HepG2 (cell line): ENCODE measurements around the gene SMG7. TPM values are rescaled to one million over a fixed set of nuclear protein-coding genes. Genes with fewer than 3 reads are reported as not detected.

ENCODE experiments used
- ATAC-seq: fragments of 200-7000 bp; cut with Tn5 transposase; 3 replicates; pipeline ENCODE4 v1.9.1; 2020; ENCODE audit warnings: mild to moderate bottlenecking, moderate library complexity
- BruUV-seq: library from RNA; stranded (reverse); fragments of 400-500 nt; replicated peaks from 2 replicates; lab custom pipeline; 2021; lab: Mats Ljungman, UMichigan
- CTCF ChIA-PET: fragments of 300-600 bp; formaldehyde crosslinking; extraction: SDS; loops from one replicate; lab custom pipeline; 2021; ENCODE audit warnings: low total read pairs, inconsistent platforms, low intra/inter-chr PET ratio; lab: Yijun Ruan, JAX
- POLR2A ChIA-PET: fragments of 350-600 bp; sonication (Branson Sonifier 250); formaldehyde crosslinking; loops from one replicate; lab custom pipeline; 2020; ENCODE audit warnings: antibody characterized with exemption, inconsistent platforms; lab: Yijun Ruan, JAX
- DNase-seq: peaks from one replicate; pipeline ENCODE4 v3.0.0-alpha.2; 2015; ENCODE audit warnings: low spot score
- FAIRE-seq: peaks from 3 replicates; lab custom pipeline; 2011; peaks lifted over from hg19 to GRCh38; lab: Jason Lieb, UNC
- H2AFZ ChIP-seq: one replicate; pipeline ENCODE4 v1.6.1; 2011; ENCODE audit warnings: low read length, inconsistent platforms
- H3K27ac ChIP-seq: fragments of 300-600 bp; 3 replicates; pipeline ENCODE4 v1.8.0; 2011; ENCODE audit warnings: mixed run types, mild to moderate bottlenecking, mixed read lengths, low read length, inconsistent platforms; ENCODE audit not compliant: insufficient read depth; ENCODE audit errors: extremely low read length
- H3K27me3 ChIP-seq, 2 experiments: fragments of 200-600 bp in 1 of 2; 2 replicates in 1 of 2; 3 replicates in 1 of 2; pipeline versions ENCODE4 v1.6.0 to v1.8.0; 2011; ENCODE audit warnings: low read length in 2 of 2, mild to moderate bottlenecking in 2 of 2, moderate library complexity in 2 of 2, inconsistent platforms in 1 of 2; ENCODE audit not compliant: insufficient read depth in 2 of 2, control insufficient read depth in 1 of 2
- H3K36me3 ChIP-seq, 2 experiments: fragments of 200-600 bp in 1 of 2; replicated peaks in 1 of 2; 2 replicates in 1 of 2; 3 replicates in 1 of 2; pipeline versions ENCODE4 v1.5.1 to v1.8.0; 2011; ENCODE audit warnings: low read length in 2 of 2, inconsistent platforms in 1 of 2; ENCODE audit not compliant: insufficient read depth in 2 of 2, control insufficient read depth in 1 of 2
- H3K4me1 ChIP-seq: 2 replicates; pipeline ENCODE4 v1.5.1; 2012; ENCODE audit warnings: low read length, inconsistent platforms; ENCODE audit not compliant: insufficient read depth
- H3K4me2 ChIP-seq: 2 replicates; pipeline ENCODE4 v1.6.0; 2011; ENCODE audit warnings: low read depth, low read length, inconsistent platforms
- H3K4me3 ChIP-seq, 3 experiments: fragments of 200-600 bp in 1 of 3; sonication (generic), shearing (Covaris generic) in 1 of 3; replicated peaks in 1 of 3; 2 replicates each; pipeline ENCODE4 v1.5.1; 2011 to 2016; ENCODE audit warnings: low read length in 3 of 3, inconsistent platforms in 2 of 3, low read depth in 2 of 3, mild to moderate bottlenecking in 2 of 3, control low read depth in 1 of 3, mixed read lengths in 1 of 3; ENCODE audit not compliant: insufficient read depth in 1 of 3
- H3K79me2 ChIP-seq: one replicate; pipeline ENCODE4 v1.6.1; 2011; ENCODE audit warnings: low read length, inconsistent platforms; ENCODE audit not compliant: insufficient read depth
- H3K9ac ChIP-seq: 2 replicates; pipeline ENCODE4 v1.6.0; 2011; ENCODE audit warnings: mild to moderate bottlenecking, low read depth, low read length, inconsistent platforms; ENCODE audit not compliant: insufficient read depth
- H3K9me3 ChIP-seq: 2 replicates; pipeline ENCODE4 v1.5.1; 2012; ENCODE audit warnings: mild to moderate bottlenecking, low read length
- H4K20me1 ChIP-seq: 2 replicates; pipeline ENCODE4 v1.6.0; 2011; ENCODE audit warnings: inconsistent platforms, mild to moderate bottlenecking, low read length, moderate library complexity; ENCODE audit not compliant: insufficient read depth
- ZBTB14 ChIP-seq: sonication (generic); formaldehyde crosslinking; IDR thresholded peaks from 2 replicates; pipeline ENCODE4 v1.4.0; 2020; ENCODE audit warnings: missing genetic modification reagents
- ZBTB3 ChIP-seq: sonication (generic); formaldehyde crosslinking; IDR thresholded peaks from 2 replicates; pipeline ENCODE4 v1.4.0; 2020; ENCODE audit warnings: low read depth, mild to moderate bottlenecking, moderate library complexity, missing genetic modification reagents, borderline replicate concordance
- ZNF773 ChIP-seq: sonication (generic); formaldehyde crosslinking; IDR thresholded peaks from 2 replicates; pipeline ENCODE4 v1.4.0; 2020; ENCODE audit warnings: missing genetic modification reagents, borderline replicate concordance
- WGBS: methylation state at CpG from one replicate; pipeline ENCODE4 v1.1.6; 2017; ENCODE audit warnings: low lambda C conversion rate; 5-methylcytosine and 5-hydroxymethylcytosine counted together
- in situ Hi-C: cut with HindIII; loops from 2 replicates; pipeline ENCODE4 v1.10.0; 2017; ENCODE audit warnings: low pct_unique_long_range_greater_than_20kb; ENCODE audit not compliant: extremely low pct_ligation_motif_present
- intact Hi-C: fragments of 100-400 bp; cut with micrococcal nuclease; formaldehyde crosslinking; loops from one replicate; pipeline ENCODE4 v1.10.0; 2022; ENCODE audit not compliant: unreplicated experiment
- polyA plus RNA-seq, 8 experiments: library from polyadenylated mRNA; depleted of rRNA in 3 of 8; stranded (reverse) in 7 of 8; unstranded in 1 of 8; fragments of >200 nt; fragmentation: Illumina TruSeq in 4 of 8; extraction: Trizol in 4 of 8; gene quantifications; 2 replicates each; pipeline versions ENCODE4 v1.2.1 to v1.2.3, GENCODE V29; 2011 to 2016; ENCODE audit warnings: low read depth in 4 of 8, missing spikeins in 1 of 8, mixed read lengths in 1 of 8; ENCODE audit not compliant: insufficient read depth in 1 of 8
- total RNA-seq, 5 experiments: library from RNA; depleted of rRNA; stranded (reverse); fragments of >200 nt; fragmentation: Illumina TruSeq; extraction: Trizol; gene quantifications; 2 replicates each; pipeline ENCODE4 v1.2.3, GENCODE V29; 2016; ENCODE audit warnings: low read depth in 1 of 5

SMG7 gene
- total and polyA plus RNA-seq, 2 of the 13 experiments (the other 11 are each of a cell fraction or from before 2014, with no cell fraction given): 14.9 to 27.9 TPM

GRCh38 chr1:183576537-183576936, 104.2 kb downstream of the SMG7 start:
- Histone ChIP-seq H3K9me3 (no peaks in the 10 kb centered on the region), H3K27ac (no peak overlapping the region), H3K27me3 (peaks cover 0 to 2% of the 10 kb centered on the region in 2 experiments; a peak in 1 of 5 replicates), H3K79me2 (no peaks in the 10 kb centered on the region), H3K4me3 (no peak overlapping the region), H3K36me3 (no peaks in the 10 kb centered on the region), H4K20me1 (no peaks in the 10 kb centered on the region), H3K4me2 (no peak overlapping the region), H3K4me1 (no peaks in the 10 kb centered on the region), H2AFZ (no peak overlapping the region), H3K9ac (no peak overlapping the region)
- intact Hi-C loops (no loop called here), in situ Hi-C loops (no loop called here)
- TF ChIP-seq ZNF773: no peak
- 3% methylated on average over 5 of the region's 8 CpGs for WGBS
- no peak for DNase-seq
- BruUV-seq: no TSS peak
- ChIA-PET POLR2A (no interaction called here), CTCF (no interaction called here)
- no peak for ATAC-seq
- no peak for FAIRE-seq

DNA sequence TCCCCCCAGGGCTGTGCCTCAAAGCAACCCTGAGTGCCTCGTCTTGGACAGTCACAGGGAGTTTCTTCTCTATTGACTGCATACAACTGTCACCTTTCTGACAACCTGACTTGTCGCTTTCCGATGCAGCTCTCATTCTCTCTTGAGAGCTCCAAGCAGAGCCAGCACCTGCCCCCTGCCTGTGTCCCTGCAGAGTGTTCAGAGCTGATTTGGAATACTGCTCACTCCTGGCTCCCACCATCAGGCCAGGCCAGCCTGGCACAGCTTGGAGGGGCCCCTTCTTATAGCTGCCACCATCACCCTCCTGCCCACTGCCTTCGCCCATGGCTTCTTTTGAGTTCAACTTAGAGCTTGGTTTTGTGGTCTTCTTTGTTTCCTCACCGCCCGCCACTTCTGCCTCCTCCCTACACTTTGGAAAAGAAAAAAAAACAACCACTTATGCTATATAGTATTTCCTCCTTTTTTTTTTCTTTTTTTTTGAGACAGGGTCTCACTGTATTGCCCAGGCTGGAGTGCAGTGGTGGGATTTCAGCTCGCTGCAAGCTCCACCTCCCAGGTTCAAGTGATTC, 105.7 kb downstream of the SMG7 start:
- intact Hi-C loops: no loop called here
- CTCF ChIA-PET: no interaction called here
- no peak for DNase-seq

More for the DNA sequence above, 105.7 kb downstream of the SMG7 start:
- H3K4me2 ChIP-seq: no peak overlapping the region
- peaks cover 0 to 2% of the 10 kb centered on the region in 2 experiments; a peak in 2 of 5 replicates for H3K27me3 ChIP-seq
- no peak overlapping the region for H3K9ac ChIP-seq
- no peaks in the 10 kb centered on the region for H4K20me1 ChIP-seq
- FAIRE-seq (no peak), ATAC-seq (no peak)
- peaks cover 5% of the 10 kb centered on the region; the same call in 1 of the 2 replicates for H3K4me1 ChIP-seq
- H3K27ac ChIP-seq: no peak overlapping the region
- no peaks in the 10 kb centered on the region for H3K9me3 ChIP-seq
- no peak overlapping the region for H3K4me3 ChIP-seq
- no peak overlapping the region for H2AFZ ChIP-seq
- no peaks in the 10 kb centered on the region for H3K79me2 ChIP-seq
- TF ChIP-seq ZBTB3 (CRISPR knock-in tag) (no peak), ZBTB14 (CRISPR knock-in tag) (no peak)
- no peaks in the 10 kb centered on the region for H3K36me3 ChIP-seq
- no TSS peak for BruUV-seq
- POLR2A ChIA-PET: no interaction called here
- 58% methylated on average over 7 of the region's 7 CpGs for WGBS
- in situ Hi-C loops: no loop called here
